GM12872 (cell line): ENCODE results near the gene EMID1.

Source experiments
- TF ChIP-seq, protein P1 (sequence below): IDR thresholded peaks from 3 replicates; pipeline ENCODE4 v1.5.1; 2011; ENCODE audit warnings: low read depth, mild to moderate bottlenecking, low read length, moderate library complexity; ENCODE audit not compliant: insufficient read depth

Gene EMID1

GRCh38 chr22:29291215-29291614 lies 85.5 kb downstream of the EMID1 start:
- TF ChIP-seq, protein P1, sequence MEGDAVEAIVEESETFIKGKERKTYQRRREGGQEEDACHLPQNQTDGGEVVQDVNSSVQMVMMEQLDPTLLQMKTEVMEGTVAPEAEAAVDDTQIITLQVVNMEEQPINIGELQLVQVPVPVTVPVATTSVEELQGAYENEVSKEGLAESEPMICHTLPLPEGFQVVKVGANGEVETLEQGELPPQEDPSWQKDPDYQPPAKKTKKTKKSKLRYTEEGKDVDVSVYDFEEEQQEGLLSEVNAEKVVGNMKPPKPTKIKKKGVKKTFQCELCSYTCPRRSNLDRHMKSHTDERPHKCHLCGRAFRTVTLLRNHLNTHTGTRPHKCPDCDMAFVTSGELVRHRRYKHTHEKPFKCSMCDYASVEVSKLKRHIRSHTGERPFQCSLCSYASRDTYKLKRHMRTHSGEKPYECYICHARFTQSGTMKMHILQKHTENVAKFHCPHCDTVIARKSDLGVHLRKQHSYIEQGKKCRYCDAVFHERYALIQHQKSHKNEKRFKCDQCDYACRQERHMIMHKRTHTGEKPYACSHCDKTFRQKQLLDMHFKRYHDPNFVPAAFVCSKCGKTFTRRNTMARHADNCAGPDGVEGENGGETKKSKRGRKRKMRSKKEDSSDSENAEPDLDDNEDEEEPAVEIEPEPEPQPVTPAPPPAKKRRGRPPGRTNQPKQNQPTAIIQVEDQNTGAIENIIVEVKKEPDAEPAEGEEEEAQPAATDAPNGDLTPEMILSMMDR, result no peak

DNA sequence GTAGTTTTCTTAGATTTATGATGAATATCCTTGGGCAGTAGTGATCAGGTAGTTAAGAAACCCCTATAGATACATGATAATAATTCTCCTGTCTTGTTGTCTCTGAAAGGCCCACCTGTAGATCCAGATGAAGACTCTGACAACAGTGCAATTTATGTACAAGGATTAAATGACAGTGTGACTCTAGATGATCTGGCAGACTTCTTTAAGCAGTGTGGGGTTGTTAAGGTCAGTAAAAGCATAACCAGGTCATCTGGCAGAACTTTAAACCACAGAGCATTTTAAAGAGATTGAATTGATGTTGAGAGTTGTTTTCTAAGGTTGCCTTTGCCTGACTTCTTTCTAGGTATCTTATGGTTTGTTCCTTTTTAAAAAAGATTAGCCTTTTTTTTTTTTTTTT lies 86.7 kb downstream of the EMID1 start:
- TF ChIP-seq, protein P1, result no peak

GRCh38 chr22:29298641-29299040 lies 92.9 kb downstream of the EMID1 start:
- TF ChIP-seq, protein P1, result no peak

GRCh38 chr22:29299136-29299900 lies 93.6 kb downstream of the EMID1 start:
- TF ChIP-seq, protein P1, result no peak

DNA sequence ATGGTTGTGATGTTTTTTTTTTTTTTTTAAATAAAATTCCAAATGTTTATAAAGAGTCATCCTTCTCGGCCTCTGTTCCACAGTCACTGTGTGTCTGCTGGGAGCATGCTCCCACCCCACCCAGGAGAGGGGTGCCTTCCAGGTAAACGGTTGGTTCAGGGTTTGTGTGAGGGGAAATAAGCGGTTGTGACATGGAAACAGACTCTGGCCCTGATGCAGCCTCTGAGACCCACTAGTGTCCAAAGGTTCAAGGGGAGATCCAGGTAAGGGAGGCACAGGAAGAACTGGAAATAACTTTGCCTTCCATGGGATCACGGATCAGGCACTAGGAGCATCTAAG lies 94.7 kb downstream of the EMID1 start:
- TF ChIP-seq, protein P1, result no peak

DNA sequence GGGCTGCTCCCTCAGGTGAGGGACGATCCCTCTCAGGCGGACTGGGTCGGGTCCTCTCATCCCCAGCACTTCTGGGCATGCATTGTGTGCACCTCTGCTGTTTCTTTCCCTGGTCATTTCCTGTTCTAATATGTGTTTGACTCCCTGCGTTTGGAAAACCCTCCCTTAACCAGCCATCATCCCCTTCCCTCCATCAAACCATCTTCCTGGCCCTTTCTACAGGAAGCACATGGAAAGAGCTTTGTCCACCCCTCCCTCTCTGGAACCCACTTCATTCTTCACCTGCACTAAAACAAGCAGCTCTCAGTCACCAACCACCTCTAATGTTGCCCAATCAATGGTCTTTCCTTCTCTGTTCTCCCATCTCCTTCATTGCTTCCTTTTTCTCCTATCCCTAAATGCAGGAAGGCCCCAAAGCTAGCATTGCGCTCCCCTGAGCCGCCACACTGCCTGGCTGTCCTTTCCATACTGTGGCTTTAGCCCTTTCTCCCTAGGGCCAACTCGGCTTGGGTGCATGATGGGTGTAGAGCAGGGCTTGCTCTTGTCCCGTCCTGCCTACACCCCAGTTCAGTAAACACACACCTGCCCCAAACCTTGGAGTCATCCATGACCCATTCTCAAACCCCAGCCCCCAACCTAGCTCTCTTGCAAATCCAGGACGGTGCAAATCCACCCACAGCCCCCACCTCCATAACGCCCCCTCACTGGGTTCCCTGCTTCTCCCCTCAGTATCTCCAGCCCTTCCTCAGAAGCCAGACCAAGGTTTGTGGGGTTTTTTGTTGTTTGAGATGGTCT lies 95.3 kb downstream of the EMID1 start:
- TF ChIP-seq, protein P1, result no peak

DNA sequence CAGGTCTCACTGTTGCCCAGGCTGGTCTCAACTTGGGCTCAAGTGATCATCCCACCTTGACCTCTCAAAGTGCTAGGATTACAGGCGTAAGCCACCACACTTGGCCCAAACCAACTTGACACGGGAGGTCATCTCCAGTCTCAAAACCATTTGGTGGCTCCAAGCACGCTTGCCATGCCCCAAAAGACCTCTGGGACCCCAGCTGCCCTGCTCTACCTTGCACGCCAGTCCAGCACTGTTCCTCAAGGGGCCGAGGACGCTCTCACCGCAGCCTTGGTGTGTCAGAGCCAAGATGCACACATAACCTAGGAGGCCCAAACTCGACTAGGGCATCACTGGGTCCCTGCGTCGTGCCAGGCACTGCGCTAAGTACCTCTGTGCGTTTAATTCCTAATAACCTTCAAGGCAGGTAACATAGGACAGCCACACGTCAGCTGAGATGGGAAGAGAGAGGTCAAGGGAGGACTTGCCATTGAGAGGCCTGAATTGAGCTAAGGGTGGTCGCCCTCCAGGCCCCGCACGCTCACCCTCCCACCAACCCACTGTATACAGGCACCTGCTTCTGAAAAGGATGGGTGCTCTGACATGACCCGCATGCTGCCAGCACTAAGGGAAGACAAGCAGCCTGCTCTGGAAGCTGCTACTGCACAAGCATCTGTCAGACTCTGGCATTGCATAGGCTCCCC lies 96.2 kb downstream of the EMID1 start:
- TF ChIP-seq, protein P1, result no peak
